ENCODE measurements around the gene WBP1L.

The WBP1L gene

GRCh38 chr10:102801978-102802377, 58.2 kb downstream of the WBP1L start:
- H3K27me3 ChIP-seq (ENCODE audit: control insufficient read depth in 1 of 2, insufficient read depth in 2 of 2, low read length in 2 of 2) = no peaks in the 10 kb centered on the region
- no peaks in the 10 kb centered on the region for H3K9me3 ChIP-seq (ENCODE audit: low read length)
- H3K4me1 ChIP-seq (ENCODE audit: insufficient read depth, low read length) = peaks cover 50% of the 10 kb centered on the region
- H3K4me3 ChIP-seq (ENCODE audit: low read depth in 1 of 2, low read length in 2 of 2) = no peak overlapping the region
- no peak overlapping the region for H3K9ac ChIP-seq (ENCODE audit: low read length)
- H3K27ac ChIP-seq (ENCODE audit: low read depth, low read length) = peak overlapping the region; percentile 57
- peaks cover 28% of the 10 kb centered on the region for H3K36me3 ChIP-seq (ENCODE audit: insufficient read depth, low read length)

GRCh38 chr10:102802920-102803534, 59.3 kb downstream of the WBP1L start:
- Histone ChIP-seq H3K36me3 (ENCODE audit: insufficient read depth, low read length) (peaks cover 25% of the 10 kb centered on the region), H3K9me3 (ENCODE audit: low read length) (no peaks in the 10 kb centered on the region), H3K9ac (ENCODE audit: low read length) (peak overlapping the region; percentile 16), H3K4me3 (ENCODE audit: low read depth in 1 of 2, low read length in 2 of 2) (no peak overlapping the region), H3K27me3 (ENCODE audit: control insufficient read depth in 1 of 2, insufficient read depth in 2 of 2, low read length in 2 of 2) (no peaks in the 10 kb centered on the region), H3K4me1 (ENCODE audit: insufficient read depth, low read length) (peaks cover 45% of the 10 kb centered on the region), H3K27ac (ENCODE audit: low read depth, low read length) (peak overlapping the region; percentile 35)

- Histone ChIP-seq H3K9ac (ENCODE audit: low read length) (no peak overlapping the region), H3K36me3 (ENCODE audit: insufficient read depth, low read length) (peaks cover 15% of the 10 kb centered on the region), H3K4me3 (ENCODE audit: low read depth in 1 of 2, low read length in 2 of 2) (no peak overlapping the region), H3K9me3 (ENCODE audit: low read length) (no peaks in the 10 kb centered on the region), H3K4me1 (ENCODE audit: insufficient read depth, low read length) (peaks cover 40% of the 10 kb centered on the region), H3K27me3 (ENCODE audit: control insufficient read depth in 1 of 2, insufficient read depth in 2 of 2, low read length in 2 of 2) (no peaks in the 10 kb centered on the region), H3K27ac (ENCODE audit: low read depth, low read length) (no peak overlapping the region)
Measured at GRCh38 chr10:102804382-102805055, 60.8 kb downstream of the WBP1L start.

- no peak overlapping the region for H3K9ac ChIP-seq (ENCODE audit: low read length)
- no peak overlapping the region for H3K4me3 ChIP-seq (ENCODE audit: low read depth in 1 of 2, low read length in 2 of 2)
- peaks cover 5% of the 10 kb centered on the region for H3K4me1 ChIP-seq (ENCODE audit: insufficient read depth, low read length)
- no peaks in the 10 kb centered on the region for H3K27me3 ChIP-seq (ENCODE audit: control insufficient read depth in 1 of 2, insufficient read depth in 2 of 2, low read length in 2 of 2)
- peaks cover 40% of the 10 kb centered on the region for H3K36me3 ChIP-seq (ENCODE audit: insufficient read depth, low read length)
- H3K27ac ChIP-seq (ENCODE audit: low read depth, low read length) = no peak overlapping the region
- no peaks in the 10 kb centered on the region for H3K9me3 ChIP-seq (ENCODE audit: low read length)
Measured at GRCh38 chr10:102808380-102808779, 64.6 kb downstream of the WBP1L start.

GRCh38 chr10:102811346-102811745, 67.6 kb downstream of the WBP1L start:
- Histone ChIP-seq H3K4me3 (ENCODE audit: low read depth in 1 of 2, low read length in 2 of 2) (no peak overlapping the region), H3K27ac (ENCODE audit: low read depth, low read length) (no peak overlapping the region), H3K36me3 (ENCODE audit: insufficient read depth, low read length) (peaks cover 57% of the 10 kb centered on the region)

GRCh38 chr10:102812231-102812876, 68.6 kb downstream of the WBP1L start:
- no peaks in the 10 kb centered on the region for H3K27me3 ChIP-seq (ENCODE audit: control insufficient read depth in 1 of 2, insufficient read depth in 2 of 2, low read length in 2 of 2)

More at GRCh38 chr10:102811346-102811745, 67.6 kb downstream of the WBP1L start:
- Histone ChIP-seq H3K9me3 (ENCODE audit: low read length) (no peaks in the 10 kb centered on the region), H3K9ac (ENCODE audit: low read length) (no peak overlapping the region), H3K4me1 (ENCODE audit: insufficient read depth, low read length) (peaks cover 19% of the 10 kb centered on the region), H3K27me3 (ENCODE audit: control insufficient read depth in 1 of 2, insufficient read depth in 2 of 2, low read length in 2 of 2) (no peaks in the 10 kb centered on the region)

GRCh38 chr10:102813017-102813541, 69.3 kb downstream of the WBP1L start:
- Histone ChIP-seq H3K4me1 (ENCODE audit: insufficient read depth, low read length) (peaks cover 21% of the 10 kb centered on the region), H3K36me3 (ENCODE audit: insufficient read depth, low read length) (peaks cover 57% of the 10 kb centered on the region), H3K4me3 (ENCODE audit: low read depth in 1 of 2, low read length in 2 of 2) (no peak overlapping the region), H3K9ac (ENCODE audit: low read length) (no peak overlapping the region), H3K27ac (ENCODE audit: low read depth, low read length) (no peak overlapping the region), H3K27me3 (ENCODE audit: control insufficient read depth in 1 of 2, insufficient read depth in 2 of 2, low read length in 2 of 2) (no peaks in the 10 kb centered on the region), H3K9me3 (ENCODE audit: low read length) (no peaks in the 10 kb centered on the region)

More at GRCh38 chr10:102812231-102812876, 68.6 kb downstream of the WBP1L start:
- Histone ChIP-seq H3K4me3 (ENCODE audit: low read depth in 1 of 2, low read length in 2 of 2) (no peak overlapping the region), H3K9me3 (ENCODE audit: low read length) (no peaks in the 10 kb centered on the region), H3K4me1 (ENCODE audit: insufficient read depth, low read length) (peaks cover 21% of the 10 kb centered on the region), H3K9ac (ENCODE audit: low read length) (no peak overlapping the region), H3K36me3 (ENCODE audit: insufficient read depth, low read length) (peaks cover 57% of the 10 kb centered on the region), H3K27ac (ENCODE audit: low read depth, low read length) (no peak overlapping the region)

GRCh38 chr10:102813734-102814452, 70.1 kb downstream of the WBP1L start:
- H3K4me3 ChIP-seq (ENCODE audit: low read depth in 1 of 2, low read length in 2 of 2) = no peak overlapping the region
- no peak overlapping the region for H3K9ac ChIP-seq (ENCODE audit: low read length)
- H3K27ac ChIP-seq (ENCODE audit: low read depth, low read length) = no peak overlapping the region
- H3K36me3 ChIP-seq (ENCODE audit: insufficient read depth, low read length) = peaks cover 52% of the 10 kb centered on the region
- no peaks in the 10 kb centered on the region for H3K9me3 ChIP-seq (ENCODE audit: low read length)
- H3K27me3 ChIP-seq (ENCODE audit: control insufficient read depth in 1 of 2, insufficient read depth in 2 of 2, low read length in 2 of 2) = no peaks in the 10 kb centered on the region
- peaks cover 26% of the 10 kb centered on the region for H3K4me1 ChIP-seq (ENCODE audit: insufficient read depth, low read length)

- H3K9ac ChIP-seq (ENCODE audit: low read length) = no peak overlapping the region
- H3K4me3 ChIP-seq (ENCODE audit: low read depth in 1 of 2, low read length in 2 of 2) = no peak overlapping the region
- H3K27ac ChIP-seq (ENCODE audit: low read depth, low read length) = no peak overlapping the region
- H3K27me3 ChIP-seq (ENCODE audit: control insufficient read depth in 1 of 2, insufficient read depth in 2 of 2, low read length in 2 of 2) = no peaks in the 10 kb centered on the region
- H3K4me1 ChIP-seq (ENCODE audit: insufficient read depth, low read length) = peaks cover 26% of the 10 kb centered on the region
- no peaks in the 10 kb centered on the region for H3K9me3 ChIP-seq (ENCODE audit: low read length)
- H3K36me3 ChIP-seq (ENCODE audit: insufficient read depth, low read length) = peaks cover 52% of the 10 kb centered on the region
Measured at GRCh38 chr10:102814453-102814871, 70.7 kb downstream of the WBP1L start.

- Histone ChIP-seq H3K9me3 (ENCODE audit: low read length) (no peaks in the 10 kb centered on the region), H3K27ac (ENCODE audit: low read depth, low read length) (peak overlapping the region; percentile 74), H3K27me3 (ENCODE audit: control insufficient read depth in 1 of 2, insufficient read depth in 2 of 2, low read length in 2 of 2) (no peaks in the 10 kb centered on the region), H3K36me3 (ENCODE audit: insufficient read depth, low read length) (peaks cover 47% of the 10 kb centered on the region), H3K4me3 (ENCODE audit: low read depth in 1 of 2, low read length in 2 of 2) (no peak overlapping the region), H3K4me1 (ENCODE audit: insufficient read depth, low read length) (peaks cover 26% of the 10 kb centered on the region), H3K9ac (ENCODE audit: low read length) (peak overlapping the region; percentile 19)
Measured at GRCh38 chr10:102814873-102815661, 71.3 kb downstream of the WBP1L start.

Data from muscle layer of colon (tissue), 2 donors.